ENCODE data around the gene TSHR. TPM values are rescaled to one million over a fixed set of nuclear protein-coding genes. Genes with fewer than 3 reads are reported as not detected.

Gene TSHR
- total RNA-seq, 1 experiment from 2014 or later = not detected

GRCh38 chr14:81172881-81173280 is 217.5 kb downstream of the TSHR start (continued):
- TF ChIP-seq REST (IDR thresholded peaks at IDR 0.05; ENCODE audit: low read depth) (no peak), CEBPB (IDR thresholded peaks at IDR 0.05; ENCODE audit: low read depth) (no peak), CTCF (IDR thresholded peaks at IDR 0.05 in 2 of 3, conservative IDR thresholded peaks at IDR 0.05 in 1 of 3; ENCODE audit: borderline replicate concordance in 1 of 3, insufficient read depth in 1 of 3, low read depth in 2 of 3, low read length in 2 of 3) (no peak), CBX3 (IDR thresholded peaks at IDR 0.05; ENCODE audit: low read depth) (no peak), POLR2AphosphoS5 (IDR thresholded peaks at IDR 0.05; ENCODE audit: low read depth, low read length) (no peak), JUND (IDR thresholded peaks at IDR 0.05) (no peak), FOSL1 (IDR thresholded peaks at IDR 0.05; ENCODE audit: low read depth) (no peak), SRF (IDR thresholded peaks at IDR 0.05; ENCODE audit: low read depth) (no peak)

DNA sequence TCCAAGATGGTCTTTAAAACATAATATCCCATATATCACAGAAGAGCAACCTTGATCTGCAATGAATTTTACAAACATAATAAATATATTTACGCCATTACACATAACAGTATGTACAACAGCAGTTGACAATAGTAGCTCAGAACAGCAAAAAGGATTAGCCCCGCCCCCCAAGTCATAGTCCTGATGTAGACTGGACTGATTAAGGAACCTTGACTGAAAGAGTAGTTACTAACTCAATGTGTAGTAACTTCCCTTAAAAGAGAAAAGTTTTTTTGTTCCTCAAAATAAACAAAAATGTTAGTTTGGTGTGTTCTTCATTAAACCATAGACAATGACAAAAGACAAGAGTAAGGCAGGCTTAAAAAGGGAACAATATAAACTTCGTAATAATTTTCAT is 220.8 kb downstream of the TSHR start:
- DNase-seq (ENCODE audit: low read depth, low spot score) = no peak
- Histone ChIP-seq H3K79me2 (ENCODE audit: insufficient read depth, low read length) (no peaks in the 10 kb centered on the region), H3K36me3 (ENCODE audit: control insufficient read depth in 1 of 2, insufficient read depth in 2 of 2, low read length in 2 of 2) (peaks cover 0 to 5% of the 10 kb centered on the region in 2 experiments; a peak in 2 of 4 replicates), H3K4me3 (replicated peaks in 1 of 2; ENCODE audit: low read depth in 1 of 2, low read length in 2 of 2) (no peak overlapping the region), H3K9ac (ENCODE audit: low read length) (no peak overlapping the region), H3K27ac (ENCODE audit: low read depth, low read length) (no peak overlapping the region), H3K4me2 (ENCODE audit: low read length) (no peak overlapping the region), H3K9me3 (ENCODE audit: control insufficient read depth in 1 of 2, insufficient read depth in 1 of 2, low read depth in 1 of 2, low read length in 2 of 2) (no peaks in the 10 kb centered on the region), H3K9me2 (ENCODE audit: insufficient read depth) (no peaks in the 10 kb centered on the region), H3K4me1 (ENCODE audit: control insufficient read depth in 1 of 2, insufficient read depth in 2 of 2, low read length in 2 of 2) (no peaks in the 10 kb centered on the region), H2AFZ (ENCODE audit: low read depth, low read length, poor library complexity, severe bottlenecking) (no peak overlapping the region), H3K27me3 (ENCODE audit: insufficient read depth, low read length) (no peaks in the 10 kb centered on the region), H4K20me1 (ENCODE audit: insufficient read depth) (no peaks in the 10 kb centered on the region)
- intact Hi-C loops (cut with micrococcal nuclease) = no loop called here
- no TSS peak for BruUV-seq (replicated peaks)
- ATAC-seq = no peak
- POLR2A ChIA-PET = interaction anchor here (1.1 kb wide), 1 partner anchor 42 kb away, joined by 3 read pairs; no protein-coding TSS in a partner anchor
- RAD21 ChIA-PET (ENCODE audit: low non-redundant PET in 1 of 2, low total read pairs in 2 of 2, uncharacterized antibody in 2 of 2, unreplicated experiment in 2 of 2) = no interaction called here
- no peak for TF ChIP-seq ZFX (IDR thresholded peaks at IDR 0.05)
- CTCF ChIA-PET = interaction anchor here (0.9 kb wide), 1 partner anchor 12 kb away, joined by 3 read pairs; no protein-coding TSS in a partner anchor

Measured in HCT116 (cell line).